Esophagus muscularis mucosa (tissue), 3 donors: ENCODE results near the gene TCERG1L.

Experiments
- POLR2AphosphoS5 ChIP-seq, 2 donors: sonication (generic); formaldehyde crosslinking; IDR thresholded peaks; one replicate each; pipeline ENCODE4 v1.6.1; 2017; ENCODE audit warnings: antibody characterized with exemption in 2 of 2
- TF ChIP-seq, protein P1 (sequence below), 3 experiments: fragments of 200-600 bp in 2 of 3; fragments of 450-650 bp in 1 of 3; sonication (generic) in 2 of 3; IDR thresholded peaks; one replicate each; pipeline ENCODE4 v1.5.1; 2017 to 2019; ENCODE audit warnings: antibody characterized with exemption in 3 of 3, mild to moderate bottlenecking in 2 of 3, moderate library complexity in 1 of 3

DNA sequence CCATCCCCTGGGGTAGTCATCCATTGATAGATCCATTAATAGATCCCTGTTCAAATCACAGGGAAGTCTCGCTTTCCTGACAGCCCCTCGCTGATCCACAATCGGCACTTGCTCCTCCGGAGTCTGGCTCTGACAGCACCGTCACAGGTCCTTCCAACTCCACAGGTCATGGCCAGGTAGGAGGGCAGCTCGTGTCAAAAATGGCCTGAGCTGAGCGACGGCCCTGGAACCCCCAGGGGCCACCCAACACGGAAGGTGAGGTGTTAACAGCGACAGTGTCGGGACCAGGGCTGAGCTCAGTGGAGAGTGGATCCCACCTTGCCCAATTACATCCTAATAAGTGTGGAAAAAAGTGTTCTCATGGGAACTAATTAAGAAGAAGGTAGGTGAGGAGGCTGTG is 219.8 kb downstream of the TCERG1L start:
- TF ChIP-seq, protein P1, sequence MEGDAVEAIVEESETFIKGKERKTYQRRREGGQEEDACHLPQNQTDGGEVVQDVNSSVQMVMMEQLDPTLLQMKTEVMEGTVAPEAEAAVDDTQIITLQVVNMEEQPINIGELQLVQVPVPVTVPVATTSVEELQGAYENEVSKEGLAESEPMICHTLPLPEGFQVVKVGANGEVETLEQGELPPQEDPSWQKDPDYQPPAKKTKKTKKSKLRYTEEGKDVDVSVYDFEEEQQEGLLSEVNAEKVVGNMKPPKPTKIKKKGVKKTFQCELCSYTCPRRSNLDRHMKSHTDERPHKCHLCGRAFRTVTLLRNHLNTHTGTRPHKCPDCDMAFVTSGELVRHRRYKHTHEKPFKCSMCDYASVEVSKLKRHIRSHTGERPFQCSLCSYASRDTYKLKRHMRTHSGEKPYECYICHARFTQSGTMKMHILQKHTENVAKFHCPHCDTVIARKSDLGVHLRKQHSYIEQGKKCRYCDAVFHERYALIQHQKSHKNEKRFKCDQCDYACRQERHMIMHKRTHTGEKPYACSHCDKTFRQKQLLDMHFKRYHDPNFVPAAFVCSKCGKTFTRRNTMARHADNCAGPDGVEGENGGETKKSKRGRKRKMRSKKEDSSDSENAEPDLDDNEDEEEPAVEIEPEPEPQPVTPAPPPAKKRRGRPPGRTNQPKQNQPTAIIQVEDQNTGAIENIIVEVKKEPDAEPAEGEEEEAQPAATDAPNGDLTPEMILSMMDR (IDR thresholded peaks at IDR 0.05): no peak
- TF ChIP-seq POLR2AphosphoS5 (IDR thresholded peaks at IDR 0.05): no peak
